Measurements from ENCODE around the gene OTOR. TPM values are rescaled to one million over a fixed set of nuclear protein-coding genes. Genes with fewer than 3 reads are reported as not detected.

Gene OTOR
- total and polyA plus RNA-seq, 2 donors (not counting 3 experiments of a cell fraction or from before 2014, with no cell fraction given) = not detected

DNA sequence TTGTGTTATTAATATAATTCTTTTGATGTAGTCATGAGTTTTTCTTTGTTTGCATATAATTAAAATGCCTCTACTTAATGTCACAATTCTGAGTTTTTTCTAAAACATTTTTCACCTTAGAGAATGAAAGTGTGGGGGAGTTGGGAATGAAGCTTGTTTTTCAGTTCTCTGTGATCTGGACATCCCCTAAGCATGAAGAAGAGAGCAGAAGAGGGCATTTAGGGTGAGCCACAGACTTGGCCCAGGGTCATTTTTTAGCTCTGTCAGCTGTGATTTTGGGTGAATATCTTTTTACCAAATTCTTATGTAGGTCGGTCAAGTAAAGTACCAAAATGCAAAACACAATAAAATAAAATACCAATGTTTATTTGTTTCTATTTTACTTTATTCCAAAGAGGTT, 3.9 kb downstream of the OTOR start:
- POLR2A ChIA-PET = no interaction called here
- Histone ChIP-seq H3K4me2 (ENCODE audit: insufficient read depth, low read length) (no peak overlapping the region), H3K36me3 (ENCODE audit: control insufficient read depth in 2 of 2, extremely low read depth in 1 of 2, insufficient read depth in 2 of 2, low read length in 2 of 2) (no peaks in the 10 kb centered on the region), H3K9me1 (replicated peaks; ENCODE audit: control insufficient read depth, extremely low read depth, insufficient read depth, low read length) (no peaks in the 10 kb centered on the region), H2AFZ (ENCODE audit: low read depth, low read length) (no peak overlapping the region), H3K79me2 (ENCODE audit: control insufficient read depth, insufficient read depth, low read length) (no peaks in the 10 kb centered on the region), H3K9ac (replicated peaks; ENCODE audit: extremely low read depth, insufficient read depth, low read length) (no peak overlapping the region), H3K27ac (ENCODE audit: insufficient read depth, low read depth, low read length) (no peak overlapping the region), H3K4me1 (ENCODE audit: control insufficient read depth, extremely low read depth, insufficient read depth, low read length) (no peaks in the 10 kb centered on the region), H3K4me3 (replicated peaks in 1 of 3; ENCODE audit: insufficient read depth in 1 of 3, low read depth in 1 of 3, low read length in 3 of 3) (no peak overlapping the region), H3K9me3 (replicated peaks; ENCODE audit: control insufficient read depth, insufficient read depth, low read length) (no peaks in the 10 kb centered on the region), H4K20me1 (replicated peaks; ENCODE audit: control insufficient read depth, extremely low read depth, insufficient read depth, low read length) (no peaks in the 10 kb centered on the region), H3K27me3 (ENCODE audit: control insufficient read depth in 2 of 2, insufficient read depth in 2 of 2, low read length in 2 of 2) (peaks cover 4 to 12% of the 10 kb centered on the region in 2 experiments)
- intact Hi-C loops (cut with micrococcal nuclease) = no loop called here
- DNase-seq (ENCODE audit: low read depth, low spot score) = no peak
- CTCF ChIA-PET = interaction anchor here (1.6 kb wide), 1 partner anchor 9 kb away, joined by 5 read pairs; no protein-coding TSS in a partner anchor
- TF ChIP-seq POLR2AphosphoS5 (IDR thresholded peaks at IDR 0.05; ENCODE audit: insufficient read depth, low read depth, low read length) (no peak), FOS (IDR thresholded peaks at IDR 0.05; ENCODE audit: borderline replicate concordance, insufficient read depth, low read length) (no peak)
- TF ChIP-seq, protein P1, sequence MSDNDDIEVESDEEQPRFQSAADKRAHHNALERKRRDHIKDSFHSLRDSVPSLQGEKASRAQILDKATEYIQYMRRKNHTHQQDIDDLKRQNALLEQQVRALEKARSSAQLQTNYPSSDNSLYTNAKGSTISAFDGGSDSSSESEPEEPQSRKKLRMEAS (IDR thresholded peaks at IDR 0.05; ENCODE audit: insufficient read depth, insufficient read length) = no peak
- dilution Hi-C loops (cut with MboI; ENCODE audit: extremely low pct_ligation_motif_present, low sequenced_read_pairs) = no loop called here
- no peak for FAIRE-seq
- BruUV-seq (replicated peaks) = no TSS peak

DNA sequence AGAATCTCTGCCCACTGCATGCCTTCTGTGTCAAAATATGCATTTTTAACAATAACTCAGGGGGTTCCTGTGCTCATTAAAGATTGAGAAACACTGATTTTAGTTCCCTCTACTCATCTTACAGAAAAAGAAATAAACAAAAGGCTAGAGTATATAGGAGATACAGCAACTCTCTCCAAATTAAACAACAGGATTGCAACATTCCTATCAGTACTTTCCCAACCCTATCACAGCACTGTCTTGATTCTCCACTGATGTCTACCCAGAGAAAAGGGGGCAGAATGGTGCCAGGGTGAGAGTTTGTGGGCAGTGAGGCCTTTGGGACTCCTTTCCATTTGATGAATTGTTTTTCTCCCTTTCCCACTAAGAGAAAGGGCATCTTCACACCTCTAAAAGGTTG, 4.7 kb downstream of the OTOR start:
- Histone ChIP-seq H3K4me2 (ENCODE audit: insufficient read depth, low read length) (no peak overlapping the region), H3K27ac (ENCODE audit: insufficient read depth, low read depth, low read length) (no peak overlapping the region), H3K4me3 (replicated peaks in 1 of 3; ENCODE audit: insufficient read depth in 1 of 3, low read depth in 1 of 3, low read length in 3 of 3) (no peak overlapping the region), H4K20me1 (replicated peaks; ENCODE audit: control insufficient read depth, extremely low read depth, insufficient read depth, low read length) (no peaks in the 10 kb centered on the region), H3K27me3 (ENCODE audit: control insufficient read depth in 2 of 2, insufficient read depth in 2 of 2, low read length in 2 of 2) (peaks cover 4 to 10% of the 10 kb centered on the region in 2 experiments), H3K9ac (replicated peaks; ENCODE audit: extremely low read depth, insufficient read depth, low read length) (no peak overlapping the region), H3K36me3 (ENCODE audit: control insufficient read depth in 2 of 2, extremely low read depth in 1 of 2, insufficient read depth in 2 of 2, low read length in 2 of 2) (no peaks in the 10 kb centered on the region), H3K9me1 (replicated peaks; ENCODE audit: control insufficient read depth, extremely low read depth, insufficient read depth, low read length) (no peaks in the 10 kb centered on the region), H2AFZ (ENCODE audit: low read depth, low read length) (no peak overlapping the region), H3K9me3 (replicated peaks; ENCODE audit: control insufficient read depth, insufficient read depth, low read length) (no peaks in the 10 kb centered on the region), H3K79me2 (ENCODE audit: control insufficient read depth, insufficient read depth, low read length) (no peaks in the 10 kb centered on the region), H3K4me1 (ENCODE audit: control insufficient read depth, extremely low read depth, insufficient read depth, low read length) (no peaks in the 10 kb centered on the region)
- dilution Hi-C loops (cut with MboI; ENCODE audit: extremely low pct_ligation_motif_present, low sequenced_read_pairs) = no loop called here
- DNase-seq (ENCODE audit: low read depth, low spot score) (no peak), FAIRE-seq (no peak)
- TF ChIP-seq EZH2 (IDR thresholded peaks at IDR 0.05; ENCODE audit: borderline replicate concordance, low read depth, low read length, severe bottlenecking) (no peak), MYC (IDR thresholded peaks at IDR 0.05; ENCODE audit: low read depth, low read length) (no peak)
- TF ChIP-seq, protein P2, sequence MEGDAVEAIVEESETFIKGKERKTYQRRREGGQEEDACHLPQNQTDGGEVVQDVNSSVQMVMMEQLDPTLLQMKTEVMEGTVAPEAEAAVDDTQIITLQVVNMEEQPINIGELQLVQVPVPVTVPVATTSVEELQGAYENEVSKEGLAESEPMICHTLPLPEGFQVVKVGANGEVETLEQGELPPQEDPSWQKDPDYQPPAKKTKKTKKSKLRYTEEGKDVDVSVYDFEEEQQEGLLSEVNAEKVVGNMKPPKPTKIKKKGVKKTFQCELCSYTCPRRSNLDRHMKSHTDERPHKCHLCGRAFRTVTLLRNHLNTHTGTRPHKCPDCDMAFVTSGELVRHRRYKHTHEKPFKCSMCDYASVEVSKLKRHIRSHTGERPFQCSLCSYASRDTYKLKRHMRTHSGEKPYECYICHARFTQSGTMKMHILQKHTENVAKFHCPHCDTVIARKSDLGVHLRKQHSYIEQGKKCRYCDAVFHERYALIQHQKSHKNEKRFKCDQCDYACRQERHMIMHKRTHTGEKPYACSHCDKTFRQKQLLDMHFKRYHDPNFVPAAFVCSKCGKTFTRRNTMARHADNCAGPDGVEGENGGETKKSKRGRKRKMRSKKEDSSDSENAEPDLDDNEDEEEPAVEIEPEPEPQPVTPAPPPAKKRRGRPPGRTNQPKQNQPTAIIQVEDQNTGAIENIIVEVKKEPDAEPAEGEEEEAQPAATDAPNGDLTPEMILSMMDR (IDR thresholded peaks at IDR 0.05; ENCODE audit: extremely low read depth in 1 of 2, insufficient read depth in 1 of 2, low read depth in 1 of 2, low read length in 2 of 2) = no peak
- intact Hi-C loops (cut with micrococcal nuclease) = no loop called here
- no TSS peak for BruUV-seq (replicated peaks)
- CTCF ChIA-PET = interaction anchor here (1.6 kb wide), 1 partner anchor 8 kb away, joined by 5 read pairs; no protein-coding TSS in a partner anchor
- POLR2A ChIA-PET = no interaction called here
